Neutrophil (primary cell): ENCODE measurements around the gene UNC79.

Source experiments
- H3K27ac ChIP-seq: fragments of 200-600 bp; sonication (generic); 2 replicates; pipeline ENCODE4 v1.5.1; 2016; ENCODE audit warnings: mild to moderate bottlenecking, moderate library complexity
- H3K27me3 ChIP-seq: fragments of 200-600 bp; sonication (generic); 2 replicates; pipeline ENCODE4 v1.6.0; 2016; ENCODE audit warnings: mild to moderate bottlenecking
- H3K36me3 ChIP-seq: fragments of 200-600 bp; sonication (generic); 2 replicates; pipeline ENCODE4 v1.5.1; 2017
- H3K4me1 ChIP-seq, 2 experiments: fragments of 200-600 bp in 1 of 2; sonication (generic) in 1 of 2; 1 replicate in 1 of 2; 2 replicates in 1 of 2; pipeline versions ENCODE4 v1.5.1 to v1.6.1; 2013 to 2016; ENCODE audit warnings: low read depth in 1 of 2, low read length in 1 of 2, mild to moderate bottlenecking in 1 of 2, moderate library complexity in 1 of 2; ENCODE audit not compliant: control insufficient read depth in 1 of 2, insufficient read depth in 1 of 2
- H3K4me3 ChIP-seq, 2 experiments: fragments of 200-600 bp in 1 of 2; sonication (generic) in 1 of 2; 1 replicate in 1 of 2; 2 replicates in 1 of 2; pipeline ENCODE4 v1.5.1; 2013 to 2016; ENCODE audit warnings: low read depth in 1 of 2, low read length in 1 of 2, mild to moderate bottlenecking in 1 of 2, moderate library complexity in 1 of 2
- H3K9me3 ChIP-seq: fragments of 200-600 bp; sonication (generic); 2 replicates; pipeline ENCODE4 v1.5.1; 2016
- TF ChIP-seq, protein P1 (sequence below): fragments of 200-600 bp; sonication (generic); IDR thresholded peaks from 2 replicates; pipeline ENCODE4 v1.5.1; 2016; ENCODE audit warnings: antibody characterized with exemption

UNC79 gene

DNA sequence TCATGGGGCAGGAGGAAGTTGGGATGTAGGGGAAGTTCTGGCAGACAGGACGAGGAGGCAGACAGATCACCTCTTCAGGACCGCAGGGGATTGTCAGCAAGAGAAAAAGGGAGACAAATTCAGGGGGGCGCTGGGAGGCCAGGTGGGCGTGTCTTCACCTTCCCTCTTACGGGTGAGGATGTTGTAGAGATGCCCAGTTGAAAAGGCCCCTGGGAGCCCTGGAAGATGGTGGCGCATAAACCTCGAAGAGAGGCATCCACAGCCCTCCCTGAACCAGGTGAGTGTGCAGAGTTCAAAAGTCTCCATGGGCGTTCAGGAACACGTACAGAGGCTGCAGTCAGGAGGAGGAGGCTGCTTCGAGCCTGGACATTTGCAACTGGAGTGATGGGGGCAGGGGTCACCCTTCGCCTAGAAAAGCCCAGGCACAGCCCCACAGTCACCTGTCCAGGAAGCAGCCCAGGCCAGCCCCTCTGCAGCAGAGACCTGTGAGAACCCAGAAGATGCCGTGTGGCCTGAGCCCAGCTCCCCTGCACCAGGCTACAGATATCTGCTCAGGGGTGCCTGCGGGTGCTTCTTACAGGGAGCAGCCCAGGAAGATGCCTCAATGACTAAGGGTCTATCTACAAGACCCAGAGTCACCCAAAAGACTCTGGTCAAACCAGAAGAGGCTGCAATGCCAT lies 283.1 kb downstream of the UNC79 start:
- Histone ChIP-seq H3K4me3 (no peak overlapping the region), H3K4me1 (no peaks in the 10 kb centered on the region), H3K36me3 (no peaks in the 10 kb centered on the region), H3K27me3 (no peaks in the 10 kb centered on the region), H3K9me3 (no peaks in the 10 kb centered on the region), H3K27ac (no peak overlapping the region)
- TF ChIP-seq, protein P1, sequence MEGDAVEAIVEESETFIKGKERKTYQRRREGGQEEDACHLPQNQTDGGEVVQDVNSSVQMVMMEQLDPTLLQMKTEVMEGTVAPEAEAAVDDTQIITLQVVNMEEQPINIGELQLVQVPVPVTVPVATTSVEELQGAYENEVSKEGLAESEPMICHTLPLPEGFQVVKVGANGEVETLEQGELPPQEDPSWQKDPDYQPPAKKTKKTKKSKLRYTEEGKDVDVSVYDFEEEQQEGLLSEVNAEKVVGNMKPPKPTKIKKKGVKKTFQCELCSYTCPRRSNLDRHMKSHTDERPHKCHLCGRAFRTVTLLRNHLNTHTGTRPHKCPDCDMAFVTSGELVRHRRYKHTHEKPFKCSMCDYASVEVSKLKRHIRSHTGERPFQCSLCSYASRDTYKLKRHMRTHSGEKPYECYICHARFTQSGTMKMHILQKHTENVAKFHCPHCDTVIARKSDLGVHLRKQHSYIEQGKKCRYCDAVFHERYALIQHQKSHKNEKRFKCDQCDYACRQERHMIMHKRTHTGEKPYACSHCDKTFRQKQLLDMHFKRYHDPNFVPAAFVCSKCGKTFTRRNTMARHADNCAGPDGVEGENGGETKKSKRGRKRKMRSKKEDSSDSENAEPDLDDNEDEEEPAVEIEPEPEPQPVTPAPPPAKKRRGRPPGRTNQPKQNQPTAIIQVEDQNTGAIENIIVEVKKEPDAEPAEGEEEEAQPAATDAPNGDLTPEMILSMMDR: no peak

DNA sequence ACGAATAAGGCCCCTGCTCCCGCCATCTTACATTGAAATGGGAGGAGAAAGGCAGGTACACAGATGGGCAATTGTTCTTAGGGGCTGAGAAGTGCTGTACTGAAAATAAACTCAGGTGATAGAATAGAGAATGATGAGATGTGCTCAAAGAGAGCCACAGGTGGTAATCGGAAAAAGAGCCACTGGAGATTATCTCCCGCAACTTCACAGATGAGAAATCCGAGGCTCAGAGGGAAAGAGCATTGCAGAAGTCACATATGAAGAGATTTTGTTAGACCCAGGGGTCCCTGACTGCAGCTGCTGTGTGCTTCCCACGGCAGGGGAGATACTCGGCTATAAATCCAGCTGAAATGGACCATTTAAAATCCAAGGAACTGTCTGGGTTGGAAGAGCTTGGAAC lies 283.9 kb downstream of the UNC79 start:
- Histone ChIP-seq H3K36me3 (no peaks in the 10 kb centered on the region), H3K27me3 (no peaks in the 10 kb centered on the region), H3K9me3 (no peaks in the 10 kb centered on the region), H3K27ac (no peak overlapping the region), H3K4me1 (no peaks in the 10 kb centered on the region), H3K4me3 (no peak overlapping the region)
- TF ChIP-seq, protein P1: no peak

DNA sequence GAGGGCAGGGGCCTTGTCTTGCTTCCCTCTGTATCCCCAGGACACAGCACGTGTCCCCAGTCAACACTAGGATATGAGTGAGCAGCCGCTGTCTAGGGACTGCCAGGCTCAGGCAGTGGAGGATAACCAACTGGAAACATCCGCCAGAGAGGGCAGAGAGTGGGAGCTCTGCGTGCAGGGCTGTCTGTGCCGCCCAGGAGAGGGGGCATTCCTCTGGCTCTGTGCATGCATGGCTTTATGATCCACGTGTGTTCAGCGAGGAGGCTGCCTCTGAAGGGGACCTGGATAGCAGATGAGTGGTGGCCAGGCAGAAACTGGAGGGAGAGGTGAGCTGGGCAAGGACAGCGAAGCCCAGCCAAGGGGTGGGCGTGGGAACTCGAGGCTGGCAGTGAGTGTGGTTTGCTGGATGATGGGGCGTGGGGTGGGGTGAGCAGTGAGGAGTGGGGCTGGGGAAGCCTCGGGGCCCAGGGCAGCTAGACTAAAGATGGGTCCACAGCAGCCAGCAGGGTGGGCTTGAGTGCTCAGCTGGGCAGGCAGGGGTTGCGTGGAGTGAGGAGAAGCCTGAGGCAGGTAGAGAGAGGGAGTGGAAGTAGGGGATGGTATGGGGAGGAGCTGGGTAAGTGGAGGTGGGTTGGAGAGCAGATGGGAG lies 284.7 kb downstream of the UNC79 start:
- Histone ChIP-seq H3K9me3 (no peaks in the 10 kb centered on the region), H3K4me1 (no peaks in the 10 kb centered on the region), H3K36me3 (no peaks in the 10 kb centered on the region), H3K27me3 (no peaks in the 10 kb centered on the region), H3K4me3 (no peak overlapping the region), H3K27ac (no peak overlapping the region)
- TF ChIP-seq, protein P1: no peak

DNA sequence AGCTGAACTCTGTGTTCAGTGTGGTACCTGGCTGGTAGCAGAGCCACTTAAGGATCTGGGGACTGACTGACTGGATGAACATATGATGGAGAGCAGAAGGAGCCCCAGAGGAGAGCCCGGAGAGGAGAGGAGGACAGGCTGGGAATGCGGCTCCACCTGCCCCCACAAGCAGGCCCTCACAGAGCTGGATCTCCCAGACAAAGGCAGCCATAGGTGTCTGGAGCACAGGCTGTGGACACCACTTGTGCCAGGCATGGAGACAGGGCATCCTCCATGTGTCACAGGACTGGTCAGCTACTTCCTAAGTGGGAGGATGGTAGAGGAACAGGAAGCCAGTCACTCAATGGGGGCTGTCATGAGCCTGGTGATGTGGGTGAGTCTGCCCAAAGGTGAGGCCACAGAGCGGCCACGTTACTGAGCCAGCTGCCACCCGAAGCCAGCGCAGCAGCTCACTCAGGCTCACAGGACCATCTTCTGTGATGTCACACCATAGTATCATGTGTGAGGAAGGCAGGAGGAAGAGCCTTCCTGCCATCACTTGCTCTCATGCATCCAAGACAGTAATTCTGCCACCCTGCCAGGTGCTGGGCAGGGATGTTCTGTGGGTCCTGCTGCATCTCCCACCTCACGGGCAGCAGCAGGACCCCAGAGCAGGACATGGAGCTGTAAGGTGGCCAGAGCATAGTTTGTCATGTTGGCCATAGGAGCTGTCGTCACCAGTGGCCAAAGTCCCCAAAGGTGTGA lies 285.4 kb downstream of the UNC79 start:
- Histone ChIP-seq H3K36me3 (no peaks in the 10 kb centered on the region), H3K9me3 (no peaks in the 10 kb centered on the region), H3K4me3 (no peak overlapping the region), H3K4me1 (no peaks in the 10 kb centered on the region), H3K27ac (no peak overlapping the region), H3K27me3 (no peaks in the 10 kb centered on the region)
- TF ChIP-seq, protein P1: no peak

DNA sequence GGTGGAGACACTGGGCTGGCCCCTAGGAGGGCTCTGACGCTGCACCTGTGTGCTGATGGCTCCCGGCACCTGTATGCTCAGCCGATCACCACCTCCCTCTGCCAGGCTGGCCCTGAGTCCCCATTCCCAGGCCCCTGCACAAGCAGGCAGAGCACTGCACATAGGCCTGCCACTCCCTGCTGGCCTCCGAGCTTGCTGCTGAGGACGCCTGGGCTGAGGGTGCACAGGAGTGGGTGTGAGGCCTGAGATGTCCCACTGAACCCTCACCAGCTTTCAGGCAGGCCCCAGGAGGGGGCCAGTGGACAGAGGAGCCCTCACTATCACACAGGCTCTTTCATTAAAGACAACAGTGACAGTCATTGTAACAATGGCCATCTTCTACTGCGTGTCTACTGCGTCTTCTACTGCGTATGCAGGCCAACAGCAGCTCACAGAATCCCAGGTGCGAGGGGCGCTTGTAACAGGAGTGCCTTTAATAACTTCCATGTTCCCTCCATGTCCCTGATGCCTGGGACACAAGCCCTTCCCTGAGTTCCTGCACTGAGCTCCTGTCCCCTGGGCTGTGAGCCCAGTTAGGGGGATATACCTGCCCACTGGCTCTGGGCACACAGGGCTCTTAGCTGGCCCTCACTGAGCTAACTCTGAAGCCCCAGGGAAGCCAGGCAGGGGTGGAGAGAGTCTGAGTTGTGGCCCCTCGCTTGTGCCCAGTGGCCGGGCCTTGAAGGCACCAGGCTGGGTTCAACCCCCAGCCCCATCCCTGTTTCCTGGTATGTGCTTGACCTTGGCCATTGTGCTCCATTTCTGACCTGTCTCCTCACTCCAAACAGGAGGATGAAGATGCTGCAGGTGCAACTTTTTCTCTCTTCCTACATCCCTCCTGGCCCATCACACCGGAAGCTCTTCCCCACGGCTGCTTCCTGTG lies 286.3 kb downstream of the UNC79 start:
- no peaks in the 10 kb centered on the region for H3K9me3 ChIP-seq
- TF ChIP-seq, protein P1: no peak
- H3K36me3 ChIP-seq: no peaks in the 10 kb centered on the region
- H3K4me1 ChIP-seq: no peaks in the 10 kb centered on the region
- H3K27me3 ChIP-seq: no peaks in the 10 kb centered on the region
- H3K4me3 ChIP-seq: no peak overlapping the region
- H3K27ac ChIP-seq: no peak overlapping the region
